ENCODE results near the gene ADCY1. TPM values are rescaled to one million over a fixed set of nuclear protein-coding genes. Genes with fewer than 3 reads are reported as not detected.

ADCY1 gene
- total and polyA plus RNA-seq, 4 donors = 0.33 to 20.1 (median 4.1) TPM

DNA sequence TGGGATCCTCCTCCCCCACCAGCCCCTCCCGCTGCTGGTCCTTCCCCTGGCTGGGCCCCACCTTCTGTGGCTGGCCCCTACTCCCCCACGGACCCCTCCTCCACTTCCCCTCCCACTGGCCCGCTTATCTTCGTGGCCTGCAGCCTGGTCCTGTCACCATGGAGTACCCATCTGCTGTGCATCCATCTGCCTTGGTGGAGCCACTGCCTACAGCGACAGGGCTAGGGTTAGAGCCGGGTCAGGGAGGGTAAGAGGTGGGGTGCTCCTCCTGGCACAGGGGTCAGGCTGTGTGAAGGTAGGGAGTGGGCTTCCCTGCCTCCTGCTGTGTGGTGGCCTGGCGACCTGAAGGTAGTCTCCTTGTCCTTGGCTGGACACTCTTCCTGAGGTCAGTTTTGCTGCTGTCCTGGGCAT is 5.2 kb downstream of the ADCY1 start:
- 60% methylated on average over 7 of the region's 7 CpGs for WGBS
- H3K27me3 ChIP-seq (ENCODE audit: control insufficient read depth in 4 of 4, insufficient read depth in 4 of 4, low read length in 3 of 4) = peaks cover 0 to 11% (median 5%) of the 10 kb centered on the region in 4 donors
- TF ChIP-seq GABPA (IDR thresholded peaks at IDR 0.05 in 1 of 2, conservative IDR thresholded peaks at IDR 0.05 in 1 of 2) (no peak), RAD21 (IDR thresholded peaks at IDR 0.05) (no peak), HNF4A (conservative IDR thresholded peaks at IDR 0.05) (no peak), HNF4G (IDR thresholded peaks at IDR 0.05) (no peak), YY1 (IDR thresholded peaks at IDR 0.05) (no peak), NR2F2 (IDR thresholded peaks at IDR 0.05) (no peak), EGR1 (IDR thresholded peaks at IDR 0.05; ENCODE audit: low read depth in 2 of 2) (no peak), FOXA2 (IDR thresholded peaks at IDR 0.05) (no peak), JUND (IDR thresholded peaks at IDR 0.05) (no peak)
- H3K4me1 ChIP-seq (ENCODE audit: control insufficient read depth in 4 of 4, insufficient read depth in 4 of 4, low read length in 3 of 4) = peaks cover 6 to 12% (median 10%) of the 10 kb centered on the region in 4 donors
- no peak overlapping the region for H3K9ac ChIP-seq (ENCODE audit: low read depth in 1 of 2, low read length in 2 of 2)
- H3K27ac ChIP-seq (ENCODE audit: low read depth in 1 of 2, low read length in 2 of 2) = no peak overlapping the region
- no peak for DNase-seq (ENCODE audit: low spot score)
- H3K9me3 ChIP-seq (ENCODE audit: control insufficient read depth in 4 of 4, low read length in 3 of 4) = no peaks in the 10 kb centered on the region
- H3K36me3 ChIP-seq (ENCODE audit: control insufficient read depth in 4 of 4, insufficient read depth in 3 of 4, low read depth in 1 of 4, low read length in 3 of 4) = no peaks in the 10 kb centered on the region
- H3K4me3 ChIP-seq (ENCODE audit: low read depth in 1 of 3, low read length in 3 of 3) = no peak overlapping the region

- H3K9me3 ChIP-seq (ENCODE audit: control insufficient read depth in 4 of 4, low read length in 3 of 4) = no peaks in the 10 kb centered on the region
- H3K4me3 ChIP-seq (ENCODE audit: low read depth in 1 of 3, low read length in 3 of 3) = no peak overlapping the region
- no peak overlapping the region for H3K9ac ChIP-seq (ENCODE audit: low read depth in 1 of 2, low read length in 2 of 2)
- WGBS = 90% methylated on average over 16 of the region's 16 CpGs
- H3K27ac ChIP-seq (ENCODE audit: low read depth in 1 of 2, low read length in 2 of 2) = no peak overlapping the region
- TF ChIP-seq YY1 (IDR thresholded peaks at IDR 0.05) (no peak), REST (IDR thresholded peaks at IDR 0.05) (no peak), RAD21 (IDR thresholded peaks at IDR 0.05) (peak in 1 of 2 donors; percentile 18), HNF4A (conservative IDR thresholded peaks at IDR 0.05) (no peak), GABPA (IDR thresholded peaks at IDR 0.05 in 1 of 2, conservative IDR thresholded peaks at IDR 0.05 in 1 of 2) (no peak), FOXA2 (IDR thresholded peaks at IDR 0.05) (no peak), MAX (IDR thresholded peaks at IDR 0.05) (no peak)
- TF ChIP-seq, protein P1, sequence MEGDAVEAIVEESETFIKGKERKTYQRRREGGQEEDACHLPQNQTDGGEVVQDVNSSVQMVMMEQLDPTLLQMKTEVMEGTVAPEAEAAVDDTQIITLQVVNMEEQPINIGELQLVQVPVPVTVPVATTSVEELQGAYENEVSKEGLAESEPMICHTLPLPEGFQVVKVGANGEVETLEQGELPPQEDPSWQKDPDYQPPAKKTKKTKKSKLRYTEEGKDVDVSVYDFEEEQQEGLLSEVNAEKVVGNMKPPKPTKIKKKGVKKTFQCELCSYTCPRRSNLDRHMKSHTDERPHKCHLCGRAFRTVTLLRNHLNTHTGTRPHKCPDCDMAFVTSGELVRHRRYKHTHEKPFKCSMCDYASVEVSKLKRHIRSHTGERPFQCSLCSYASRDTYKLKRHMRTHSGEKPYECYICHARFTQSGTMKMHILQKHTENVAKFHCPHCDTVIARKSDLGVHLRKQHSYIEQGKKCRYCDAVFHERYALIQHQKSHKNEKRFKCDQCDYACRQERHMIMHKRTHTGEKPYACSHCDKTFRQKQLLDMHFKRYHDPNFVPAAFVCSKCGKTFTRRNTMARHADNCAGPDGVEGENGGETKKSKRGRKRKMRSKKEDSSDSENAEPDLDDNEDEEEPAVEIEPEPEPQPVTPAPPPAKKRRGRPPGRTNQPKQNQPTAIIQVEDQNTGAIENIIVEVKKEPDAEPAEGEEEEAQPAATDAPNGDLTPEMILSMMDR (IDR thresholded peaks at IDR 0.05; ENCODE audit: low read depth, low read length, missing input control) = no peak
- DNase-seq (ENCODE audit: low spot score) = no peak
- no peaks in the 10 kb centered on the region for H3K36me3 ChIP-seq (ENCODE audit: control insufficient read depth in 4 of 4, insufficient read depth in 3 of 4, low read depth in 1 of 4, low read length in 3 of 4)
- H3K4me1 ChIP-seq (ENCODE audit: control insufficient read depth in 4 of 4, insufficient read depth in 4 of 4, low read length in 3 of 4) = peaks cover 0 to 5% (median 4%) of the 10 kb centered on the region in 4 donors
- peaks cover 0 to 11% (median 4%) of the 10 kb centered on the region in 4 donors for H3K27me3 ChIP-seq (ENCODE audit: control insufficient read depth in 4 of 4, insufficient read depth in 4 of 4, low read length in 3 of 4)
Measured at GRCh38 chr7:45580053-45580872, 6.1 kb downstream of the ADCY1 start.

All from liver (tissue), 9 donors.